Measurements from ENCODE around the gene NUMA1.

Gene NUMA1

DNA sequence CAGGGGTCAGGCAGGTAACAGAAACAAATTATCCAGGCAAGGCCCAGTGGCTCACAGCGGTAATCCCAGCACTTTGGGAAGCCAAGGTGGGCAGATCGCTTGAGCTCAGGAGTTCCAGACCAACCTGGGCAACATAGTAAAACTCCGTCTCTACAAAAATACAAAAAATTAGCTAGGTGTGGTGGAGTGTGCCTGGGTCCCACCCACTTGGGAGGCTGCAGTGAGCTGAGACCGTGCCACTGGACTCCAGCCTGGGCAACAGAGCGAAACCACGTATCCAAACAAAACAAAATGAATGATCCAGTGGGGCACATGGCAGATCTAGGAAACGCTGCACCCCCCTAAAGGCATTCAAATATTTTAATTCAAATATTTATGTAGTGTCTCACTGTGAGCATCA, 9.9 kb downstream of the NUMA1 start:
- ChIA-PET POLR2A (no interaction called here), CTCF (interaction anchor here (1.0 to 1.1 kb wide), 3 partner anchors 10 to 77 kb away, joined by 3 read pairs; no protein-coding TSS in a partner anchor)
- no peak for DNase-seq
- WGBS (ENCODE audit: insufficient coverage), result 96% methylated on average over 3 of the region's 7 CpGs
- Histone ChIP-seq H3K27ac (ENCODE audit: insufficient read depth in 1 of 2, low read depth in 1 of 2, low read length in 2 of 2, poor library complexity in 1 of 2, severe bottlenecking in 2 of 2) (peak overlapping the region in 1 of 2 experiments; percentile 51), H3K9me3 (ENCODE audit: control extremely low read depth in 1 of 5, control insufficient read depth in 4 of 5, insufficient read depth in 2 of 5, low read depth in 1 of 5, low read length in 4 of 5) (no peaks in the 10 kb centered on the region), H3K27me3 (replicated peaks in 2 of 5; ENCODE audit: control insufficient read depth in 4 of 5, insufficient read depth in 5 of 5, low read length in 4 of 5) (no peaks in the 10 kb centered on the region), H3K36me3 (ENCODE audit: control insufficient read depth in 4 of 4, insufficient read depth in 4 of 4, low read length in 3 of 4) (peaks cover 3 to 36% (median 9%) of the 10 kb centered on the region in 4 experiments), H3K4me3 (ENCODE audit: control insufficient read depth in 1 of 7, extremely low read depth in 1 of 7, insufficient read depth in 4 of 7, low read depth in 2 of 7, low read length in 6 of 7) (peak overlapping the region in 1 of 7 experiments; percentile 32), H3K4me1 (ENCODE audit: control extremely low read depth in 1 of 4, control insufficient read depth in 4 of 4, insufficient read depth in 4 of 4, low read length in 3 of 4) (peaks cover 2 to 40% (median 14%) of the 10 kb centered on the region in 4 experiments)

DNA sequence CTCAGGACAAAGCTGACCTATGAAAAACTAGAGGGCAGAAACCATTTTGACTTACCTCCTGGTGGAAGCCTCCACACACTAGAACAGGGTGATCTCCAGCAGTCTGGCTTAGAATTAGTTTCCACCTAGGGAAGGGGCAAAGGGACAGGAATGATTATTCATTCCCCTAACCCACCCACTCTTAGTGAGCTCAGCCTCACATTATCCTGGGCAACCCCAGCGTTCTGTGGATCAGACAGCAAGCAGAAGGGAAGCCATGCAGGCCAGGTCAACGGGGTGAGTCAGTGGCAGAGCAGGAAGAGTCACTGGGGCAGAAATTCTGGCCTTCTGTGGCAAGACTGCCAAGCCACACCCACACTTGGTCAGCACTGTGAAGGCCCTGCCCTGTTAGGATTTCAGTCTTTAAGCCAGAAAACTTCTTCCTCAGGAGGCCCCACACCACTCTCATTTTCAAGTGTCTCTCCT, 10.5 kb downstream of the NUMA1 start:
- ChIA-PET CTCF (interaction anchor here (0.9 to 4.4 kb wide), 6 partner anchors 8 to 77 kb away, joined by 3 to 19 read pairs (median 3); no protein-coding TSS in a partner anchor), POLR2A (interaction anchor here (0.7 kb wide), 1 partner anchor 13 kb away, joined by 4 read pairs; no protein-coding TSS in a partner anchor)
- Histone ChIP-seq H3K36me3 (ENCODE audit: control insufficient read depth in 4 of 4, insufficient read depth in 4 of 4, low read length in 3 of 4) (peaks cover 3 to 36% (median 9%) of the 10 kb centered on the region in 4 experiments), H3K4me3 (ENCODE audit: control insufficient read depth in 1 of 7, extremely low read depth in 1 of 7, insufficient read depth in 4 of 7, low read depth in 2 of 7, low read length in 6 of 7) (peak overlapping the region in 1 of 7 experiments; percentile 32), H3K27ac (ENCODE audit: insufficient read depth in 1 of 2, low read depth in 1 of 2, low read length in 2 of 2, poor library complexity in 1 of 2, severe bottlenecking in 2 of 2) (peak overlapping the region in 1 of 2 experiments; percentile 51), H3K4me1 (ENCODE audit: control extremely low read depth in 1 of 4, control insufficient read depth in 4 of 4, insufficient read depth in 4 of 4, low read length in 3 of 4) (peaks cover 0 to 35% (median 9%) of the 10 kb centered on the region in 4 experiments), H3K27me3 (replicated peaks in 2 of 5; ENCODE audit: control insufficient read depth in 4 of 5, insufficient read depth in 5 of 5, low read length in 4 of 5) (no peaks in the 10 kb centered on the region), H3K9me3 (ENCODE audit: control extremely low read depth in 1 of 5, control insufficient read depth in 4 of 5, insufficient read depth in 2 of 5, low read depth in 1 of 5, low read length in 4 of 5) (no peaks in the 10 kb centered on the region)
- 40% methylated on average over 2 of the region's 2 CpGs for WGBS (ENCODE audit: insufficient coverage)
- DNase-seq, result peak in 2 of 3 donors; percentile 23 to 24

GRCh38 chr11:72069200-72069599, 11.1 kb downstream of the NUMA1 start:
- POLR2A ChIA-PET, result interaction anchor here (0.7 to 1.5 kb wide), 2 partner anchors 12 to 29 kb away, joined by 4 read pairs; no protein-coding TSS in a partner anchor
- Histone ChIP-seq H3K4me1 (ENCODE audit: control extremely low read depth in 1 of 4, control insufficient read depth in 4 of 4, insufficient read depth in 4 of 4, low read length in 3 of 4) (peaks cover 0 to 35% (median 9%) of the 10 kb centered on the region in 4 experiments), H3K4me3 (ENCODE audit: control insufficient read depth in 1 of 7, extremely low read depth in 1 of 7, insufficient read depth in 4 of 7, low read depth in 2 of 7, low read length in 6 of 7) (peak overlapping the region in 1 of 7 experiments; percentile 29), H3K27ac (ENCODE audit: insufficient read depth in 1 of 2, low read depth in 1 of 2, low read length in 2 of 2, poor library complexity in 1 of 2, severe bottlenecking in 2 of 2) (peak overlapping the region in 1 of 2 experiments; percentile 51), H3K27me3 (replicated peaks in 2 of 5; ENCODE audit: control insufficient read depth in 4 of 5, insufficient read depth in 5 of 5, low read length in 4 of 5) (no peaks in the 10 kb centered on the region), H3K36me3 (ENCODE audit: control insufficient read depth in 4 of 4, insufficient read depth in 4 of 4, low read length in 3 of 4) (peaks cover 3 to 36% (median 9%) of the 10 kb centered on the region in 4 experiments), H3K9me3 (ENCODE audit: control extremely low read depth in 1 of 5, control insufficient read depth in 4 of 5, insufficient read depth in 2 of 5, low read depth in 1 of 5, low read length in 4 of 5) (no peaks in the 10 kb centered on the region)
- DNase-seq, result no peak
- CTCF ChIA-PET, result interaction anchor here (0.9 to 4.4 kb wide), 6 partner anchors 9 to 114 kb away, joined by 3 to 19 read pairs (median 3); no protein-coding TSS in a partner anchor

GRCh38 chr11:72067676-72068075, 12.7 kb downstream of the NUMA1 start:
- CTCF ChIA-PET, result interaction anchor here (0.9 to 4.4 kb wide), 6 partner anchors 11 to 41 kb away, joined by 3 to 19 read pairs (median 4); no protein-coding TSS in a partner anchor

GRCh38 chr11:72067266-72067665, 13.1 kb downstream of the NUMA1 start:
- H3K27me3 ChIP-seq (replicated peaks in 2 of 5; ENCODE audit: control insufficient read depth in 4 of 5, insufficient read depth in 5 of 5, low read length in 4 of 5), result no peaks in the 10 kb centered on the region
- peaks cover 3 to 42% (median 9%) of the 10 kb centered on the region in 4 experiments for H3K36me3 ChIP-seq (ENCODE audit: control insufficient read depth in 4 of 4, insufficient read depth in 4 of 4, low read length in 3 of 4)
- POLR2A ChIA-PET, result no interaction called here
- DNase-seq, result no peak
- no peak overlapping the region for H3K27ac ChIP-seq (ENCODE audit: insufficient read depth in 1 of 2, low read depth in 1 of 2, low read length in 2 of 2, poor library complexity in 1 of 2, severe bottlenecking in 2 of 2)
- CTCF ChIA-PET, result interaction anchor here (0.9 to 4.4 kb wide), 7 partner anchors 8 to 41 kb away, joined by 3 to 19 read pairs (median 4); no protein-coding TSS in a partner anchor
- H3K4me1 ChIP-seq (ENCODE audit: control extremely low read depth in 1 of 4, control insufficient read depth in 4 of 4, insufficient read depth in 4 of 4, low read length in 3 of 4), result peaks cover 0 to 31% (median 8%) of the 10 kb centered on the region in 4 experiments
- no peak overlapping the region for H3K4me3 ChIP-seq (ENCODE audit: control insufficient read depth in 1 of 7, extremely low read depth in 1 of 7, insufficient read depth in 4 of 7, low read depth in 2 of 7, low read length in 6 of 7)
- no peaks in the 10 kb centered on the region for H3K9me3 ChIP-seq (ENCODE audit: control extremely low read depth in 1 of 5, control insufficient read depth in 4 of 5, insufficient read depth in 2 of 5, low read depth in 1 of 5, low read length in 4 of 5)

More at GRCh38 chr11:72067676-72068075, 12.7 kb downstream of the NUMA1 start:
- H3K27ac ChIP-seq (ENCODE audit: insufficient read depth in 1 of 2, low read depth in 1 of 2, low read length in 2 of 2, poor library complexity in 1 of 2, severe bottlenecking in 2 of 2), result no peak overlapping the region
- H3K4me1 ChIP-seq (ENCODE audit: control extremely low read depth in 1 of 4, control insufficient read depth in 4 of 4, insufficient read depth in 4 of 4, low read length in 3 of 4), result peaks cover 0 to 35% (median 9%) of the 10 kb centered on the region in 4 experiments
- H3K4me3 ChIP-seq (ENCODE audit: control insufficient read depth in 1 of 7, extremely low read depth in 1 of 7, insufficient read depth in 4 of 7, low read depth in 2 of 7, low read length in 6 of 7), result no peak overlapping the region
- POLR2A ChIA-PET, result interaction anchor here (1.5 kb wide), 1 partner anchor 27 kb away, joined by 4 read pairs; no protein-coding TSS in a partner anchor
- H3K27me3 ChIP-seq (replicated peaks in 2 of 5; ENCODE audit: control insufficient read depth in 4 of 5, insufficient read depth in 5 of 5, low read length in 4 of 5), result no peaks in the 10 kb centered on the region
- H3K9me3 ChIP-seq (ENCODE audit: control extremely low read depth in 1 of 5, control insufficient read depth in 4 of 5, insufficient read depth in 2 of 5, low read depth in 1 of 5, low read length in 4 of 5), result no peaks in the 10 kb centered on the region
- no peak for DNase-seq
- H3K36me3 ChIP-seq (ENCODE audit: control insufficient read depth in 4 of 4, insufficient read depth in 4 of 4, low read length in 3 of 4), result peaks cover 3 to 42% (median 9%) of the 10 kb centered on the region in 4 experiments

GRCh38 chr11:72066855-72067254, 13.5 kb downstream of the NUMA1 start:
- H3K27me3 ChIP-seq (replicated peaks in 2 of 5; ENCODE audit: control insufficient read depth in 4 of 5, insufficient read depth in 5 of 5, low read length in 4 of 5), result no peaks in the 10 kb centered on the region
- DNase-seq, result no peak
- ChIA-PET CTCF (interaction anchor here (0.9 to 4.4 kb wide), 8 partner anchors 8 to 40 kb away, joined by 3 to 19 read pairs (median 4); no protein-coding TSS in a partner anchor), POLR2A (interaction anchor here (0.7 kb wide), 1 partner anchor 9 kb away, joined by 8 read pairs; no protein-coding TSS in a partner anchor)
- H3K36me3 ChIP-seq (ENCODE audit: control insufficient read depth in 4 of 4, insufficient read depth in 4 of 4, low read length in 3 of 4), result peaks cover 4 to 39% (median 10%) of the 10 kb centered on the region in 4 experiments
- H3K4me1 ChIP-seq (ENCODE audit: control extremely low read depth in 1 of 4, control insufficient read depth in 4 of 4, insufficient read depth in 4 of 4, low read length in 3 of 4), result peaks cover 0 to 27% (median 7%) of the 10 kb centered on the region in 4 experiments
- H3K9me3 ChIP-seq (ENCODE audit: control extremely low read depth in 1 of 5, control insufficient read depth in 4 of 5, insufficient read depth in 2 of 5, low read depth in 1 of 5, low read length in 4 of 5), result no peaks in the 10 kb centered on the region
- H3K27ac ChIP-seq (ENCODE audit: insufficient read depth in 1 of 2, low read depth in 1 of 2, low read length in 2 of 2, poor library complexity in 1 of 2, severe bottlenecking in 2 of 2), result no peak overlapping the region
- H3K4me3 ChIP-seq (ENCODE audit: control insufficient read depth in 1 of 7, extremely low read depth in 1 of 7, insufficient read depth in 4 of 7, low read depth in 2 of 7, low read length in 6 of 7), result no peak overlapping the region

DNA sequence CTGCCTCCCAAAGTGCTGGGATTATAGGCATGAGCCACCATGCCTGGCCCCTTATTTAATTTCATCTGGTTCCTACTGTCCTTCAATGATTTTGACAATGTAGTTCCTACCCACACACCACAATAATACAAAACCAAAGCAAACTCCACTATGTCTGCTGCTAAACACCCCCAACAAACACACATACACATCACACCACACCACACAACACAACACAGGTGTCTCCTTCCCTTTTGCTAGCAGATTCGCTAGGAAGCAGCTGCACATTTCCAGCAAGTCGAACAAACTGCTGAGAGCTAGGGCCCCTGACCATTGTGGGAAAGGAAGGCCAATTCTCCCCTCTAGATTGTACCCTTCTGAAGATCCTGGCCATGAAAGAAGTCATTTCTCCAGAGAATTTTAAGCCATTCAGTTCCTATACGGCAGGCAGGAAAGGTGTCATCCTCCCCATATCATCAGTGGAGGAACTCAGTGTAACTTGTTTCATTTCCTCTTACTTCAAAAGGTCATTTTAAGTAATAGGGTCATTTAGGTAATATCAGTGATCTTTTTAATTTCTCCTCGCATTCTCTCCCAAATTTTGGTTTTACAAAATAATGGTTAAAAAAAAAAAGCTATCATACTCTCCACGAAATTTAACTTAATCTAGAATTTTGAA, 18.5 kb downstream of the NUMA1 start:
- ChIA-PET CTCF (interaction anchor here (0.6 to 3.2 kb wide), 4 partner anchors 12 to 126 kb away, joined by 3 to 14 read pairs (median 6); no protein-coding TSS in a partner anchor), POLR2A (no interaction called here)
- 90% methylated on average over 2 of the region's 5 CpGs for WGBS (ENCODE audit: insufficient coverage)

More for the DNA sequence above, 18.5 kb downstream of the NUMA1 start:
- H3K4me1 ChIP-seq (ENCODE audit: control extremely low read depth in 1 of 4, control insufficient read depth in 4 of 4, insufficient read depth in 4 of 4, low read length in 3 of 4), result no peaks in the 10 kb centered on the region
- no peaks in the 10 kb centered on the region for H3K9me3 ChIP-seq (ENCODE audit: control extremely low read depth in 1 of 5, control insufficient read depth in 4 of 5, insufficient read depth in 2 of 5, low read depth in 1 of 5, low read length in 4 of 5)
- no peak overlapping the region for H3K27ac ChIP-seq (ENCODE audit: insufficient read depth in 1 of 2, low read depth in 1 of 2, low read length in 2 of 2, poor library complexity in 1 of 2, severe bottlenecking in 2 of 2)
- no peaks in the 10 kb centered on the region for H3K27me3 ChIP-seq (replicated peaks in 2 of 5; ENCODE audit: control insufficient read depth in 4 of 5, insufficient read depth in 5 of 5, low read length in 4 of 5)
- H3K36me3 ChIP-seq (ENCODE audit: control insufficient read depth in 4 of 4, insufficient read depth in 4 of 4, low read length in 3 of 4), result peaks cover 7 to 31% (median 10%) of the 10 kb centered on the region in 4 experiments
- DNase-seq, result no peak
- no peak overlapping the region for H3K4me3 ChIP-seq (ENCODE audit: control insufficient read depth in 1 of 7, extremely low read depth in 1 of 7, insufficient read depth in 4 of 7, low read depth in 2 of 7, low read length in 6 of 7)
